HG03280 (cell line): Measurements from ENCODE around the gene TMEM86B.
"Not testable (repeated sequence)": the region's sequence is repeated elsewhere in the genome, so short reads cannot be mapped to it uniquely, and the experiment has no call there.

Experiments
- ATAC-seq: cut with Tn5 transposase; IDR thresholded peaks from one replicate; pipeline ENCODE4 v1.9.1; 2021; ENCODE audit warnings: mild to moderate bottlenecking, moderate library complexity; ENCODE audit not compliant: unreplicated experiment

Gene TMEM86B

GRCh38 chr19:55242517-55242916, 14.0 kb upstream of the TMEM86B start:
- ATAC-seq: no peak

- no peak for ATAC-seq
Measured at GRCh38 chr19:55241935-55242464, 13.4 kb upstream of the TMEM86B start.

GRCh38 chr19:55241143-55241934, 12.8 kb upstream of the TMEM86B start:
- ATAC-seq: no peak

- ATAC-seq: no peak
Measured at GRCh38 chr19:55240713-55241020, 12.1 kb upstream of the TMEM86B start.

GRCh38 chr19:55239004-55239403, 10.4 kb upstream of the TMEM86B start:
- ATAC-seq: no peak

GRCh38 chr19:55238030-55238429, 9.5 kb upstream of the TMEM86B start:
- ATAC-seq: no peak

GRCh38 chr19:55232986-55233385, 4.4 kb upstream of the TMEM86B start:
- no peak for ATAC-seq

- no peak for ATAC-seq
Measured at GRCh38 chr19:55232286-55232602, 3.7 kb upstream of the TMEM86B start.

GRCh38 chr19:55231391-55232285, 3.1 kb upstream of the TMEM86B start:
- ATAC-seq: no peak

GRCh38 chr19:55230780-55231179, 2.2 kb upstream of the TMEM86B start:
- ATAC-seq: no peak

GRCh38 chr19:55230329-55230728, 1.8 kb upstream of the TMEM86B start:
- ATAC-seq: no peak

- ATAC-seq: no peak
Measured at GRCh38 chr19:55229789-55230182, 1.2 kb upstream of the TMEM86B start.

- ATAC-seq: no peak
Measured at GRCh38 chr19:55229145-55229788, 704 bp upstream of the TMEM86B start.

GRCh38 chr19:55228015-55228391, 560 bp downstream of the TMEM86B start:
- no peak for ATAC-seq

- no peak for ATAC-seq
Measured at GRCh38 chr19:55227241-55228014, 1.1 kb downstream of the TMEM86B start.

GRCh38 chr19:55226788-55227187, 1.8 kb downstream of the TMEM86B start:
- ATAC-seq: no peak

GRCh38 chr19:55226273-55226672, 2.3 kb downstream of the TMEM86B start:
- no peak for ATAC-seq

GRCh38 chr19:55225415-55225958, 3.1 kb downstream of the TMEM86B start:
- no peak for ATAC-seq

- not testable (repeated sequence) for ATAC-seq
Measured at GRCh38 chr19:55224679-55225414, 3.7 kb downstream of the TMEM86B start.
